ENCODE results near the gene WDR27. TPM values are rescaled to one million over a fixed set of nuclear protein-coding genes. Genes with fewer than 3 reads are reported as not detected.

The WDR27 gene
- polyA plus RNA-seq, 2 of the 4 experiments (the other 2 are of a cell fraction): 18.9 to 36.1 TPM

DNA sequence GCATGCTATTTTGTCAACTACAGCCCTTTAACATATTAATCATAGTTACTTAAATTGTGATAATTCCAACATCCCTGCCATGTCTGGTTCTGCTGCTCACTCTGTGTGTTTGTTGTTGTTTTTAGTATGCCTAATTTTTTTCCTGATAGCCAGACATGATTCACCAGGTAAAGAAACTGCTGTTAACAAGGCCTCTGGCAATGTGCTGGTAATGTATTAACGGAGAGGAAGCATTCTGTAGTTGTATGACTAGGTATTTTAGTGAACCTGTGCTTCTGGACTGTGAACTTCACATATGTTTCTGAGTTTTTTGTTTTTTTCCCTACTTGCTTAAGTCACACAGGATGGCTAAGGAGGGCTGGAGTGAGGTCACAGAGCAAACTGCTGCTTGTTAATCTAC, 44.7 kb upstream of the WDR27 start:
- H3K4me3 ChIP-seq: no peak overlapping the region
- 82% methylated on average over 1 of the region's 1 CpG for WGBS (ENCODE audit: missing lambda C conversion rate)
- no peaks in the 10 kb centered on the region for H3K9me3 ChIP-seq
- H3K4me1 ChIP-seq: peaks cover 6% of the 10 kb centered on the region; the same call in 1 of the 3 replicates
- no peak overlapping the region for H3K4me2 ChIP-seq
- POLR2A ChIA-PET: no interaction called here
- no peak overlapping the region for H3K27ac ChIP-seq
- no peak for ATAC-seq
- DNase-seq (ENCODE audit: low read depth in 1 of 2, low spot score in 1 of 2): no peak
- FAIRE-seq: no peak
- CTCF ChIA-PET: no interaction called here
- no peak for TF ChIP-seq KDM1A (IDR thresholded peaks at IDR 0.05; ENCODE audit: low read depth)
- TF ChIP-seq, protein P1, sequence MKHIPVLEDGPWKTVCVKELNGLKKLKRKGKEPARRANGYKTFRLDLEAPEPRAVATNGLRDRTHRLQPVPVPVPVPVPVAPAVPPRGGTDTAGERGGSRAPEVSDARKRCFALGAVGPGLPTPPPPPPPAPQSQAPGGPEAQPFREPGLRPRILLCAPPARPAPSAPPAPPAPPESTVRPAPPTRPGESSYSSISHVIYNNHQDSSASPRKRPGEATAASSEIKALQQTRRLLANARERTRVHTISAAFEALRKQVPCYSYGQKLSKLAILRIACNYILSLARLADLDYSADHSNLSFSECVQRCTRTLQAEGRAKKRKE (CRISPR knock-in tag; IDR thresholded peaks at IDR 0.05; ENCODE audit: low read depth): no peak
- TF ChIP-seq RNF2 (IDR thresholded peaks at IDR 0.05; ENCODE audit: borderline replicate concordance, low read depth): no peak
- TF ChIP-seq MAFK (IDR thresholded peaks at IDR 0.05; ENCODE audit: partially characterized antibody): no peak
- TF ChIP-seq CHD4 (IDR thresholded peaks at IDR 0.05; ENCODE audit: borderline replicate concordance): no peak
- no peak for TF ChIP-seq NPAS2 (CRISPR knock-in tag; IDR thresholded peaks at IDR 0.05; ENCODE audit: borderline replicate concordance)
- TF ChIP-seq EP300 (IDR thresholded peaks at IDR 0.05): no peak
- no peak for TF ChIP-seq SMC3 (IDR thresholded peaks at IDR 0.05)
- no peak for TF ChIP-seq ESRRA (IDR thresholded peaks at IDR 0.05; ENCODE audit: borderline replicate concordance, low read length)
- no peak for TF ChIP-seq JUN (IDR thresholded peaks at IDR 0.05)
- no peak for TF ChIP-seq USF2 (IDR thresholded peaks at IDR 0.05)
- TF ChIP-seq GATA3 (IDR thresholded peaks at IDR 0.05; ENCODE audit: borderline replicate concordance): no peak
- no peak for TF ChIP-seq RARB (CRISPR knock-in tag; IDR thresholded peaks at IDR 0.05)

GRCh38 chr6:169745405-169745804, 43.6 kb upstream of the WDR27 start:
- DNase-seq (ENCODE audit: low read depth in 1 of 2, low spot score in 1 of 2) (no peak), FAIRE-seq (no peak), ATAC-seq (no peak)
- H3K4me1 ChIP-seq: peaks cover 6% of the 10 kb centered on the region; the same call in 1 of the 3 replicates
- H3K9me3 ChIP-seq: no peaks in the 10 kb centered on the region
- 48% methylated on average over 3 of the region's 3 CpGs for WGBS (ENCODE audit: missing lambda C conversion rate)
- no peak overlapping the region for H3K4me2 ChIP-seq
- H3K4me3 ChIP-seq: no peak overlapping the region
- ChIA-PET CTCF (no interaction called here), POLR2A (no interaction called here)
- H3K27ac ChIP-seq: no peak overlapping the region
- no peak for TF ChIP-seq EHMT2 (IDR thresholded peaks at IDR 0.05; ENCODE audit: low read depth)
- TF ChIP-seq, protein P1 (CRISPR knock-in tag; IDR thresholded peaks at IDR 0.05; ENCODE audit: low read depth): no peak
- no peak for TF ChIP-seq HOXA7 (CRISPR knock-in tag; IDR thresholded peaks at IDR 0.05)
- no peak for TF ChIP-seq HOXB5 (CRISPR knock-in tag; IDR thresholded peaks at IDR 0.05)
- no peak for TF ChIP-seq BCL3 (IDR thresholded peaks at IDR 0.05)
- TF ChIP-seq, protein P2, sequence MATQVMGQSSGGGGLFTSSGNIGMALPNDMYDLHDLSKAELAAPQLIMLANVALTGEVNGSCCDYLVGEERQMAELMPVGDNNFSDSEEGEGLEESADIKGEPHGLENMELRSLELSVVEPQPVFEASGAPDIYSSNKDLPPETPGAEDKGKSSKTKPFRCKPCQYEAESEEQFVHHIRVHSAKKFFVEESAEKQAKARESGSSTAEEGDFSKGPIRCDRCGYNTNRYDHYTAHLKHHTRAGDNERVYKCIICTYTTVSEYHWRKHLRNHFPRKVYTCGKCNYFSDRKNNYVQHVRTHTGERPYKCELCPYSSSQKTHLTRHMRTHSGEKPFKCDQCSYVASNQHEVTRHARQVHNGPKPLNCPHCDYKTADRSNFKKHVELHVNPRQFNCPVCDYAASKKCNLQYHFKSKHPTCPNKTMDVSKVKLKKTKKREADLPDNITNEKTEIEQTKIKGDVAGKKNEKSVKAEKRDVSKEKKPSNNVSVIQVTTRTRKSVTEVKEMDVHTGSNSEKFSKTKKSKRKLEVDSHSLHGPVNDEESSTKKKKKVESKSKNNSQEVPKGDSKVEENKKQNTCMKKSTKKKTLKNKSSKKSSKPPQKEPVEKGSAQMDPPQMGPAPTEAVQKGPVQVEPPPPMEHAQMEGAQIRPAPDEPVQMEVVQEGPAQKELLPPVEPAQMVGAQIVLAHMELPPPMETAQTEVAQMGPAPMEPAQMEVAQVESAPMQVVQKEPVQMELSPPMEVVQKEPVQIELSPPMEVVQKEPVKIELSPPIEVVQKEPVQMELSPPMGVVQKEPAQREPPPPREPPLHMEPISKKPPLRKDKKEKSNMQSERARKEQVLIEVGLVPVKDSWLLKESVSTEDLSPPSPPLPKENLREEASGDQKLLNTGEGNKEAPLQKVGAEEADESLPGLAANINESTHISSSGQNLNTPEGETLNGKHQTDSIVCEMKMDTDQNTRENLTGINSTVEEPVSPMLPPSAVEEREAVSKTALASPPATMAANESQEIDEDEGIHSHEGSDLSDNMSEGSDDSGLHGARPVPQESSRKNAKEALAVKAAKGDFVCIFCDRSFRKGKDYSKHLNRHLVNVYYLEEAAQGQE (IDR thresholded peaks at IDR 0.05): no peak
- TF ChIP-seq EP300 (IDR thresholded peaks at IDR 0.05): no peak
